GM12864 (cell line): Measurements from ENCODE around the gene CLN5.

ENCODE experiments used
- DNase-seq: peaks from one replicate; pipeline ENCODE4 v3.0.0-alpha.2; 2011; ENCODE audit warnings: low read depth
- H3K4me3 ChIP-seq: 2 replicates; pipeline ENCODE4 v1.5.1; 2011; ENCODE audit warnings: mild to moderate bottlenecking, low read depth, low read length, control low read depth
- CTCF ChIP-seq: IDR thresholded peaks from 2 replicates; pipeline ENCODE4 v1.5.1; 2011; ENCODE audit warnings: low read depth, mild to moderate bottlenecking, moderate library complexity, low read length, control low read depth, inconsistent platforms; ENCODE audit errors: missing control alignments

CLN5 gene

GRCh38 chr13:77040835-77041234 lies 49.0 kb downstream of the CLN5 start:
- TF ChIP-seq CTCF = no peak
- no peak for DNase-seq

GRCh38 chr13:77042566-77043177 lies 50.8 kb downstream of the CLN5 start:
- H3K4me3 ChIP-seq = no peak overlapping the region
- no peak for DNase-seq
- no peak for TF ChIP-seq CTCF

More at GRCh38 chr13:77040835-77041234, 49.0 kb downstream of the CLN5 start:
- H3K4me3 ChIP-seq = no peak overlapping the region

GRCh38 chr13:77047649-77048343 lies 55.9 kb downstream of the CLN5 start:
- H3K4me3 ChIP-seq = no peak overlapping the region
- TF ChIP-seq CTCF = no peak
- no peak for DNase-seq

GRCh38 chr13:77048681-77049080 lies 56.8 kb downstream of the CLN5 start:
- no peak for DNase-seq
- no peak overlapping the region for H3K4me3 ChIP-seq
- no peak for TF ChIP-seq CTCF

GRCh38 chr13:77053192-77053591 lies 61.3 kb downstream of the CLN5 start:
- H3K4me3 ChIP-seq = no peak overlapping the region
- no peak for TF ChIP-seq CTCF
- no peak for DNase-seq
